ENCODE measurements around the gene ZNF93.
"Not testable (repeated sequence)": the region's sequence is repeated elsewhere in the genome, so short reads cannot be mapped to it uniquely, and the experiment has no call there.

ZNF93 gene

GRCh38 chr19:19946226-19946625 lies 45.5 kb downstream of the ZNF93 start:
- no peak overlapping the region for H3K4me3 ChIP-seq (IDR thresholded peaks at IDR 0.05; ENCODE audit: insufficient read depth, low read depth, low read length)
- no peak overlapping the region for H2AFZ ChIP-seq (ENCODE audit: low read depth)
- no peaks in the 10 kb centered on the region for H4K20me1 ChIP-seq (ENCODE audit: insufficient read depth)
- no peaks in the 10 kb centered on the region for H3K4me1 ChIP-seq (ENCODE audit: low read depth, poor library complexity, severe bottlenecking)
- H3K79me2 ChIP-seq (ENCODE audit: insufficient read depth, low read depth): no peaks in the 10 kb centered on the region
- H3K27ac ChIP-seq: no peak overlapping the region
- H3K36me3 ChIP-seq (ENCODE audit: insufficient read depth): no peaks in the 10 kb centered on the region
- TF ChIP-seq, protein P1, sequence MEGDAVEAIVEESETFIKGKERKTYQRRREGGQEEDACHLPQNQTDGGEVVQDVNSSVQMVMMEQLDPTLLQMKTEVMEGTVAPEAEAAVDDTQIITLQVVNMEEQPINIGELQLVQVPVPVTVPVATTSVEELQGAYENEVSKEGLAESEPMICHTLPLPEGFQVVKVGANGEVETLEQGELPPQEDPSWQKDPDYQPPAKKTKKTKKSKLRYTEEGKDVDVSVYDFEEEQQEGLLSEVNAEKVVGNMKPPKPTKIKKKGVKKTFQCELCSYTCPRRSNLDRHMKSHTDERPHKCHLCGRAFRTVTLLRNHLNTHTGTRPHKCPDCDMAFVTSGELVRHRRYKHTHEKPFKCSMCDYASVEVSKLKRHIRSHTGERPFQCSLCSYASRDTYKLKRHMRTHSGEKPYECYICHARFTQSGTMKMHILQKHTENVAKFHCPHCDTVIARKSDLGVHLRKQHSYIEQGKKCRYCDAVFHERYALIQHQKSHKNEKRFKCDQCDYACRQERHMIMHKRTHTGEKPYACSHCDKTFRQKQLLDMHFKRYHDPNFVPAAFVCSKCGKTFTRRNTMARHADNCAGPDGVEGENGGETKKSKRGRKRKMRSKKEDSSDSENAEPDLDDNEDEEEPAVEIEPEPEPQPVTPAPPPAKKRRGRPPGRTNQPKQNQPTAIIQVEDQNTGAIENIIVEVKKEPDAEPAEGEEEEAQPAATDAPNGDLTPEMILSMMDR (conservative IDR thresholded peaks at IDR 0.05; ENCODE audit: low read depth, low read length): no peak
- H3K4me2 ChIP-seq: no peak overlapping the region
- H3K27me3 ChIP-seq (ENCODE audit: insufficient read depth, low read depth): no peaks in the 10 kb centered on the region
- H3K9ac ChIP-seq: no peak overlapping the region

- no peaks in the 10 kb centered on the region for H3K36me3 ChIP-seq (ENCODE audit: insufficient read depth)
- H3K4me3 ChIP-seq (IDR thresholded peaks at IDR 0.05; ENCODE audit: insufficient read depth, low read depth, low read length): no peak overlapping the region
- H4K20me1 ChIP-seq (ENCODE audit: insufficient read depth): no peaks in the 10 kb centered on the region
- H3K9ac ChIP-seq: no peak overlapping the region
- no peaks in the 10 kb centered on the region for H3K4me1 ChIP-seq (ENCODE audit: low read depth, poor library complexity, severe bottlenecking)
- TF ChIP-seq, protein P1 (conservative IDR thresholded peaks at IDR 0.05; ENCODE audit: low read depth, low read length): no peak
- no peak overlapping the region for H3K4me2 ChIP-seq
- no peaks in the 10 kb centered on the region for H3K27me3 ChIP-seq (ENCODE audit: insufficient read depth, low read depth)
- H3K27ac ChIP-seq: no peak overlapping the region
- no peaks in the 10 kb centered on the region for H3K79me2 ChIP-seq (ENCODE audit: insufficient read depth, low read depth)
- no peak overlapping the region for H2AFZ ChIP-seq (ENCODE audit: low read depth)
Observed at GRCh38 chr19:19948800-19949199, 48.1 kb downstream of the ZNF93 start.

DNA sequence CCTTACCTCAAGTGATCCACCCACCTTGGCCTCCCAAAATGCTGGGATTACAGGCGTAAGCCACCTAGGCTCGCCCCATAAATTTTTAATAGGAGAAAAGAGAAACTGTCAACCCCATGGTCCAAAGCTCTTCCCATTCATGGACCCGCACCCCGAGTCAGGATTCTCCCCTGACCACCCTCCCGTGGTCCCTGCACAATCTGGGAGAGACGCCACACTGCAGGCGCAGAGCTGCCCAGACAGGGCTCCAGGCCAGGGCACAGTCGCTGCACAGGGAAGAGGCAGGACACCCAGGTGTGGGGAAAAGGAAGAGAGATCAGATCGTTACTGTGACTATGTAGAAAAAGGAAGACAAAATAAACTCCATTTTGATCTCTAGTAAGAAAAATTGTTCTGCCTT lies 54.5 kb downstream of the ZNF93 start:
- H3K27ac ChIP-seq: no peak overlapping the region
- no peaks in the 10 kb centered on the region for H3K79me2 ChIP-seq (ENCODE audit: insufficient read depth, low read depth)
- H2AFZ ChIP-seq (ENCODE audit: low read depth): no peak overlapping the region
- H4K20me1 ChIP-seq (ENCODE audit: insufficient read depth): no peaks in the 10 kb centered on the region
- no peaks in the 10 kb centered on the region for H3K36me3 ChIP-seq (ENCODE audit: insufficient read depth)
- no peaks in the 10 kb centered on the region for H3K4me1 ChIP-seq (ENCODE audit: low read depth, poor library complexity, severe bottlenecking)
- no peak overlapping the region for H3K4me2 ChIP-seq
- H3K27me3 ChIP-seq (ENCODE audit: insufficient read depth, low read depth): no peaks in the 10 kb centered on the region
- no peak overlapping the region for H3K9ac ChIP-seq
- TF ChIP-seq, protein P1 (conservative IDR thresholded peaks at IDR 0.05; ENCODE audit: low read depth, low read length): no peak
- H3K4me3 ChIP-seq (IDR thresholded peaks at IDR 0.05; ENCODE audit: insufficient read depth, low read depth, low read length): no peak overlapping the region

- no peaks in the 10 kb centered on the region for H3K36me3 ChIP-seq (ENCODE audit: insufficient read depth)
- H3K4me2 ChIP-seq: no peak overlapping the region
- H3K4me1 ChIP-seq (ENCODE audit: low read depth, poor library complexity, severe bottlenecking): no peaks in the 10 kb centered on the region
- no peaks in the 10 kb centered on the region for H4K20me1 ChIP-seq (ENCODE audit: insufficient read depth)
- no peak overlapping the region for H3K4me3 ChIP-seq (IDR thresholded peaks at IDR 0.05; ENCODE audit: insufficient read depth, low read depth, low read length)
- H2AFZ ChIP-seq (ENCODE audit: low read depth): no peak overlapping the region
- H3K27me3 ChIP-seq (ENCODE audit: insufficient read depth, low read depth): no peaks in the 10 kb centered on the region
- H3K79me2 ChIP-seq (ENCODE audit: insufficient read depth, low read depth): no peaks in the 10 kb centered on the region
- no peak overlapping the region for H3K9ac ChIP-seq
- no peak overlapping the region for H3K27ac ChIP-seq
- TF ChIP-seq, protein P1 (conservative IDR thresholded peaks at IDR 0.05; ENCODE audit: low read depth, low read length): no peak
Observed at GRCh38 chr19:19956434-19957075, 55.8 kb downstream of the ZNF93 start.

DNA sequence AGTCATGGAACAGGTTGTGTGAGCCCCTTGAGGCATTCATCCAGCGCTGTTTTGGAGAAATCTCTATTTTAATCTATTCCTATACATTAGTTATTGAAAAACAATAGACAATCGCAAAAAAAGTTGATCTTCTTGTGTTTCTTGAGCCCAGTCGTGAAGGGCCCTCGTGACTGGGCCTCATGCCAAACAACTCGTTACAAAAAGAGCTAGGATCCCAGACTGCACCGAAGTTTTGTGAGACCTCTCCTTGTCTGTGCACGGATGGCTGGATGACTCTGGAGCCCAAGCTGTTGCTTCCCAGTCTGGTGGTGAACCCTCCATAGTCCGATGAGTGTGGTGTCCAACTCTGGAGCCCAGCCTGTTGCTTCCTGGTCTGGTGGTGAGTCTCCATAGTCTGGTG lies 57.0 kb downstream of the ZNF93 start:
- not testable (repeated sequence) for H3K27me3 ChIP-seq (ENCODE audit: insufficient read depth, low read depth); H3K36me3 ChIP-seq (ENCODE audit: insufficient read depth); H3K4me1 ChIP-seq (ENCODE audit: low read depth, poor library complexity, severe bottlenecking); H3K4me3 ChIP-seq (IDR thresholded peaks at IDR 0.05; ENCODE audit: insufficient read depth, low read depth, low read length); H2AFZ ChIP-seq (ENCODE audit: low read depth); H3K27ac ChIP-seq; H4K20me1 ChIP-seq (ENCODE audit: insufficient read depth); H3K9ac ChIP-seq; H3K79me2 ChIP-seq (ENCODE audit: insufficient read depth, low read depth); H3K4me2 ChIP-seq

- not testable (repeated sequence) for H4K20me1 ChIP-seq (ENCODE audit: insufficient read depth); H3K4me2 ChIP-seq; H3K4me1 ChIP-seq (ENCODE audit: low read depth, poor library complexity, severe bottlenecking); H2AFZ ChIP-seq (ENCODE audit: low read depth); H3K27me3 ChIP-seq (ENCODE audit: insufficient read depth, low read depth); H3K27ac ChIP-seq; H3K9ac ChIP-seq; H3K36me3 ChIP-seq (ENCODE audit: insufficient read depth); H3K4me3 ChIP-seq (IDR thresholded peaks at IDR 0.05; ENCODE audit: insufficient read depth, low read depth, low read length); H3K79me2 ChIP-seq (ENCODE audit: insufficient read depth, low read depth)
Observed at GRCh38 chr19:19959151-19959799, 58.5 kb downstream of the ZNF93 start.
